ENCODE data around the gene FAM234B.
"Not testable (repeated sequence)": the region's sequence is repeated elsewhere in the genome, so short reads cannot be mapped to it uniquely, and the experiment has no call there.

FAM234B gene

DNA sequence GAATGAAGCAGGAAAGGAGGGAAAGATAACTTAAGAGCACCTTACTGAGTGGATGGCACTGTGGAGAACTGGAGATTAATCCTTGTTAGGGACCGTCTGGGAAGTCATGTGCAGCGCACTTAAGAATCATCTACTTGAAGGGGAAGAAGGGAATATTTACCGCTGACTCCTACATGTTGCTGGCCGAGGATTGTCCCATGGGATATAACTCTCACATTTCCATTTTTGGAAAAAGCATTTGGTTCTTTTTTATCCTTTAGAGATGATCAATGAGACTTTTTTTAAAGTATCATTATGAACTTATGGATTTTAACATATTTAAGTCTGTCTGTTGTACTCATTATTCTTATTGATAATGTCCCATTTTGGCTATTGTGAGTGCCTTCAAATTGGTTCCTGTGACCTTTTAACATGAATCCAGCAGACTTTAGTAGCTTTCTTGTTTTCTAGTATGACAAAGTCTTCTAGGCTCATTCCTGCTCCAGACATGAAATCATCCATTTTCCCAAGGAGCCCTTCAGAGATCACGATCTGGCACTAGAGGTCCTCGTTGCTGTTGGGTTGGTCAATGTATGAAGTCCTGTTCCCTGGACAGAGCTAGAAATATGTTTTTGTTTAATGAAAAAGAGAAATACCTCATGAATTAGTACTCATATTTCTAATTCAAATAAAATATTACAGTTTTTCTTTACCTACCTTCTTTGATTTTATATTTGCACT lies 20.2 kb upstream of the FAM234B start:
- DNase-seq = peak; percentile 27 to 35

GRCh38 chr12:13024531-13024916 lies 19.7 kb upstream of the FAM234B start:
- DNase-seq = no peak

DNA sequence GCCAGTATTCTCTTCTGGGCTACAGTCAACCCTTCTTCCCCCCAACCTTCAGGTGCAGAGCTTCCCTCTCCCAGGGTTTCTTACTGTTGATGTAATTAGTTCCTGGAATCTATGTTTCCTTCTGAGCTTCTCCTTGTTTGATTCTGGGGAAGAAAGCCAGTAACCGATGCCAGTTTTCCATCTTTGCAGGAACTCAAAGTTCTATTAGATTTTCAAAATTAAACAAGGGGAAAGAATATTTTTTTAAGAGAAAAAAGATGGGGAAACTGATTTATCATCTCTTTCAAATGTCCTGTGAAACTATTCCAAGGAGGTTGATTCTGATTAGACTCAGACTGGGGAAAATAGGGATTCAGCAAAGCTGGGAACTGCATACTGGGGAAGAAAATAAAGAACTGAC lies 17.9 kb upstream of the FAM234B start:
- DNase-seq = no peak

DNA sequence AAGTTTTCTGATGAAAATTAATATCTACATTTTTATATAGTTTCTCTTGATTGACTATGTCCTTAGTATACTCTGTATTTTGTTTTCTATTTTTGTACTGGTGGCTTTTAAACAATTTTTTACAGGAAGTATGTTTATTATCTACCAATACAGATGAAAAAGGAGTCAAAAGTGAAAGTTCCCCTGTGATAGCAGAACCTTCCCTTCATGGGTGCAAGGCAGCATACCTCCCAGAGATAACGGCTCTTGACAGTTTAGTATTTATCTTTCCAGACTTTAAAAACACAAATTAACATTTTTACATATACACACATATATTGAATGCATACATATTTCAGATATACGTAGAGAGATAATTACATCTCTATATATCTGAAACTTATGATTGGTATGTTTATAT lies 17.1 kb upstream of the FAM234B start:
- no peak for DNase-seq

DNA sequence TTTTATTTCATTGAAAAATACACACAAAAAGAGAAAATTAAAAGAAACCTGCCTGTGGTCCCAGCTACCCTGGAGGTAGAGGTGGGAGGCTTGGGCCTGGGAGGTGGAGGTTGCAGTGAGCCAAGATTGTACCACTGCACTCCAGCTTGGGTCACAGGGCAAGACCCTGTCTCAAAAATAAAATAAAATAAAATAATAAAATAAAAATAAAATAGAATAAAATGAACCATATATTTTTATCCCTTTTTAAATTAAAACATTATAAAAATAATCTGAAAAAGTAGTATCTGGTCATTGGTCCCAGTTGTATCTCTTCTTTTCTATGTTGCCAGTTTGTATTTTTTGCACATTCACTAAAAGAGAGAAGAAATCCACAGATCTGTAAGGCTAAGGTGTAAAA lies 16.7 kb upstream of the FAM234B start:
- no peak for DNase-seq

- DNase-seq = no peak
These were observed 15.2 kb upstream of the FAM234B start for GRCh38 chr12:13028825-13029570.

GRCh38 chr12:13030541-13031291 lies 13.5 kb upstream of the FAM234B start:
- DNase-seq = no peak

- DNase-seq = no peak
These were observed 12.0 kb upstream of the FAM234B start for GRCh38 chr12:13032164-13032563.

GRCh38 chr12:13033476-13033875 lies 10.7 kb upstream of the FAM234B start:
- no peak for DNase-seq

- DNase-seq = not testable (repeated sequence)
These were observed 8.8 kb upstream of the FAM234B start for GRCh38 chr12:13035335-13035734.

DNA sequence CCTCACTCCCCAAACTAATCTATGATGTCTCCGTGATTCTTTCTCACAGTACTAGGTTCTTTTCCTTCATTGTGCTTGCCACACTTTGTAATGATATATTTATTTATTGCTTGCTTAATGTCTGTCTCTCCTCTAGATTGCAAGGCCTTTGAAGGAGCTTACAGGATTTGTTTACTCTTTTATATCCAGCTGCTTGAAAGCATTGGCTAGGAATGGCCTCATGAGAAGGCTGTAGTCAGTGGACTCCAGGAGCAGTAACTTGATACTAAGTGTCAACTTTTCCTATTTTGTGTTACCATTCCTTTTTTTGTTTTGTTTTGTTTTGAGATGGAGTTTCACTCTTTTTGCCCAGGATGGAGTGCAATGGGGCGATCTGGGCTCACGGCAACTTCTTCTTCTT lies 7.3 kb upstream of the FAM234B start:
- no peak for DNase-seq

DNA sequence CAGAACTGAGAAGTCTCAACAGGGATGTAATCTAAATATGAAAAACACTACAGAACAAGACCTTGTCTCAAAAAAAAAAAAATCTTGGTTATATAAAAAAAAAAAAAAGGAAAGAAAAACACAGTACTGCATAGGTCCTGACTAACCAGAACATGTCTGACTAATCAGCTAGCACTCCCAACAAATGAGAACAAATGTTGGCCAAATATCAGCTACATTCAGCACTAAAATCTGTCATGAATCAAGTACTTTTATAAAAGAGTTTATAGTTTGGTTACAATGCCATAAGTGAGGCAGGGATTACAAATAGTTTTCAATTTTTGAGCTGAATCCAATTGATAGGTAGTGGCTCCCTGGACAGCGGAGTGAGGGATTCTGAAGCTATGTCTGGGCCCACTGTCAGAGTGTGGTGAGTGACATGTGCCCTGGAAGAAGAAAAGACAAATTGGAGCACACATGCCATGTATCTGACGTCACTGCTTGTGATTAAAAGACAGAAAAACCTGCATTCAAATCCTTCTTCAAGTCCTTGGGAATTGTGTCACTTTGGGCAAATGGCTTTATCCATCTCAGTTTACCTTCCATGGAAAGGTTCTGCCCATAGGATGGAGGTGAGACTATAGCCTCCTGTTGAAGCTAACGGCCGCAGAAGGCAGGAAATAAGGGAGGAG lies 5.6 kb upstream of the FAM234B start:
- no peak for DNase-seq

GRCh38 chr12:13039328-13039956 lies 4.7 kb upstream of the FAM234B start:
- no peak for DNase-seq

- DNase-seq = no peak
These were observed 3.0 kb upstream of the FAM234B start for GRCh38 chr12:13041224-13041623.

DNA sequence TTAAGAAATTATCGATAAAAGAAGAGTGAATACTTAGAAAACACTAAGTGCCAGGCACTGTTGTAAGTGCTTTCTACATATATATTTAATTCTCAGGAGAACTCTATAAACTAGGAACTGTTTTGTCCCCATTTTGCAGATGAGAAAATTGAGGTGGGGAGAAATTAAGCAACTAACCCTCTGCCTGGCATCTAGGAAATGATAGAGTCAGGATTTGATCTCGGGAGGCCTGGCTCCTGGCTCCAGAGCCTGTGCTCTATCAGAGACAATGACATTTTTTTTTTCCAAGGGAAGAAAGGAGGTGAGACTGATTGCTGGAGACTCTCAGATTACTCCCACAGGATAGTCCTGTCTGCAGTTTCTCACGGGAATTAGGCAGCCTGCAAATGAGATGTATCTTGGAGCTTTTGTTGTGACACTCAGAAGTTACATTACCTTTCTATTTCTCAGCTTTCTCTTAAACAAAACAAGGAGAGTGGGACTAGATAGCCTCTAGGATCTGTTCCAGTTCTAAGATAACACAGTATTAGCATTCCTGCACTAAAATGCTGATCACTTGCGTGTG lies 1.4 kb upstream of the FAM234B start:
- no peak for DNase-seq

DNA sequence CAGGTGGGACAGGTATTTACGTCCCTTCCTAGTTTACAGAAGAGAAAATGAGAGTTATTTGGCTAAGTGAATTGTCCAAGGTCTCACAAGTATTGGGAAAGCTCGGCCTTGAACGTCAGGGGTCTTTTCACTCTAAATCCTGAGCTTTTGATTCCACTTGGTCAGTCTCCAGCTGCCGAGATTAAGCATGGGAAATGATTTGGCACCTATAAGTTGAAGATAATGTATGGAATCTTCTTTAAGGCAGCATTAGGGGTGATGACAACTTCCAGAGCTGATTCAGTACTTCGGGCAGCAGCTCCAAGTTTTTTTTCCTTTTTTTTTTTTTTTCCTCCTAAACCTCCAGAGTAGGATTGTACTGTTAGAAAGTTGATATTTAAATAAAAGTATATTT lies 722 bp downstream of the FAM234B start:
- no peak for DNase-seq

DNA sequence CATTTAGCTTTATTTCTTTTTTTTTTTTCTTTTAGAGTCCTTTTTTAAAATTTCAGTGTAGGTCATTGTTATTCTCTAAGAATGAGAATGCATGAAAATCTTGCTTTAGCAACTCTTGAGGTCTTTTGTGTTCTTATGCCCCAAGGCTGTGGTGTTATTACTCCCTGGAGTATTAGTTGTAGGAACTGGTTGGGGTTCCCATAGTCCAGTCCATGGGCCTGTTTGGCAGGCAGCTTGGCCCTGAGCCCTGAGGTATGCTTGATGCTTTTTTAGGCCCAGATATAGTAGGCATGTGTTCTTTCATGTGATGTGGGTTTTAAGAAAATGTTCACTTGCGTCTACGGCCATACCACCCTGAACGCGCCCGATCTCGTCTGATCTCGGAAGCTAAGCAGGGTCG lies 1.6 kb downstream of the FAM234B start:
- DNase-seq = no peak

DNA sequence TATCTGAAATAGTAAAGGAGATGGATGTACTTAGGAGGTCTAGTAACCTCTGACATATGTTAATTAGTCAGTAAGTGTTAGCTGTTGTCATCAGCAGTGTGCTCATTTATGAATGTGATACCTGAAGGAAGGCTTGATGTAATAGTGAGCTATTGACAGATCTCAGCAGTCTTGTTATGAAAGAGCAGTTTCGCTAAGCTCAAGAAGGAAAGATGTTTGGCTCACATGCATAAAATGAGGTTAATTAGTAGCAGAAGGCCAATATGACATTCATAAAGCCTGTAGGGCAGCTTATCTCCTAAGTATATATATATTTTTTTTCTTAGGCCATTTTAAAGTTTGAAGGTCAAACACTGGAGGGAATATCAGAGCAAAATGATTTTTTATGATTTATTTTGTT lies 2.8 kb downstream of the FAM234B start:
- no peak for DNase-seq

- no peak for DNase-seq
These were observed 5.6 kb downstream of the FAM234B start for GRCh38 chr12:13049816-13050215.

- DNase-seq = no peak
These were observed 8.2 kb downstream of the FAM234B start for GRCh38 chr12:13052421-13052820.

DNA sequence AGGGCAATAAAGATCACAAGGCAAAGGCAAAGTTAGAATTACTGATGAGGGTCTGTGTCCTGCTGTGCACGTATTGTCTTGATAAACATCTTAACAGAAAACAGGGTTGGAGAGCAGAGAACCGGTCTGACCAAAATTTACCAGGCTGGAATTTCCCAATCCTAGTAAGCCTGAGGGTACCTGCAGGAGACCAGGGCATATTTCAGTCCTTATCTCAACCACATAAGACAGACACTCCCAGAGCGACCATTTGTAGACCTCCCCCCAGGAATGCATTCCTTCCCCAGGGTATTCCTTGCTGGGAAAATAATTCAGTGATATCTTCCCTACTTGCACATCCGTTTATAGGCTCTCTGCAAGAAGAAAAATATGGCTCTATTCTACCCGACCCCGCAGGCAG lies 9.4 kb downstream of the FAM234B start:
- not testable (repeated sequence) for DNase-seq

DNA sequence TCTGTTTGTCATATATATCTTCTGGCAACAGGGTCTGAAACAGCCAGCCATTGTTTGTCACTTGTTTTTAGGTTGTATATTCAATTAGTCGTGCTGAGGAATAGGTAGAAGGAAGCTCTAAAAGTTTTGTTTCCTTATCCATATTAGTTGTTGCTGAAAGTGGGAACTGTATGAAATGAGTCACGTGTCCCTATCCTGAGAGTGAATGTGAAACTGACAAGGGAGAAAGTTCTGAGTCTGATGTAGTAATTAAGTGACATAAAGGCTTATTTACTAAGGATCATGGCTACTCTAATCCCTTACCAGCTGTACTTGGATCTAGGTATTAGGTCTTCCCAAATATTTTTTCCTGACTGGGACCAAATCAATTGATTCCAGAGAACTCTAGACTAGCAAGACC lies 16.4 kb downstream of the FAM234B start:
- DNase-seq = no peak

GRCh38 chr12:13061377-13061776 lies 17.2 kb downstream of the FAM234B start:
- no peak for DNase-seq
